HL-60 (cell line): ENCODE measurements around the gene KCNG2.

Source experiments
- DNase-seq, 2 experiments: peaks; one replicate each; pipeline ENCODE4 v3.0.0-alpha.2; 2010 to 2020; ENCODE audit warnings: low read depth in 1 of 2, low spot score in 1 of 2
- H3K27ac ChIP-seq: fragments of 250-450 bp; sonication (Bioruptor Pico); replicated peaks from 2 replicates; pipeline ENCODE4 v1.5.1; 2020; ENCODE audit warnings: mild to moderate bottlenecking, moderate library complexity
- H3K27me3 ChIP-seq: fragments of 250-450 bp; sonication (Bioruptor Pico); 2 replicates; pipeline ENCODE4 v1.5.1; 2021; ENCODE audit warnings: mild to moderate bottlenecking, moderate library complexity; ENCODE audit not compliant: insufficient read depth, poor library complexity, severe bottlenecking
- H3K4me3 ChIP-seq: replicated peaks from 2 replicates; pipeline ENCODE4 v1.5.1; 2011; ENCODE audit warnings: mild to moderate bottlenecking, control low read depth, low read length; ENCODE audit not compliant: insufficient read depth
- CTCF ChIP-seq: IDR thresholded peaks from one replicate; pipeline ENCODE4 v1.5.1; 2011; ENCODE audit warnings: low read length, control low read depth, inconsistent platforms; ENCODE audit not compliant: insufficient read depth
- GABPA ChIP-seq: IDR thresholded peaks from 2 replicates; pipeline ENCODE4 v1.6.1; 2012; ENCODE audit warnings: low read depth
- POLR2AphosphoS5 ChIP-seq: IDR thresholded peaks from 2 replicates; pipeline ENCODE4 v1.6.1; 2012; ENCODE audit warnings: low read depth
- REST ChIP-seq: IDR thresholded peaks from 2 replicates; pipeline ENCODE4 v1.6.1; 2012; ENCODE audit warnings: low read depth; ENCODE audit not compliant: insufficient replicate concordance
- SPI1 ChIP-seq: IDR thresholded peaks from 2 replicates; pipeline ENCODE4 v1.6.1; 2012; ENCODE audit warnings: low read depth, mild to moderate bottlenecking, borderline replicate concordance

The KCNG2 gene

GRCh38 chr18:79792988-79793355, 4.8 kb upstream of the KCNG2 start:
- Histone ChIP-seq H3K27ac (peak overlapping the region; percentile 96), H3K4me3 (peak overlapping the region; percentile 20), H3K27me3 (no peaks in the 10 kb centered on the region)
- no peak for TF ChIP-seq GABPA
- no peak for TF ChIP-seq REST
- TF ChIP-seq POLR2AphosphoS5, result peak; percentile 57; the same call in 1 of the 2 replicates
- peak; percentile 100 for TF ChIP-seq SPI1
- DNase-seq, result peak in 1 of 2 experiments; percentile 89

- TF ChIP-seq SPI1, result no peak
- no peak for TF ChIP-seq REST
- no peak for TF ChIP-seq GABPA
- no peak for TF ChIP-seq POLR2AphosphoS5
- TF ChIP-seq CTCF, result no peak
- H3K27ac ChIP-seq, result no peak overlapping the region
- no peak overlapping the region for H3K4me3 ChIP-seq
- no peak for DNase-seq
- H3K27me3 ChIP-seq, result peaks cover 6% of the 10 kb centered on the region
Observed at GRCh38 chr18:79794846-79795245, 2.9 kb upstream of the KCNG2 start.

GRCh38 chr18:79795446-79795845, 2.3 kb upstream of the KCNG2 start:
- no peak overlapping the region for H3K4me3 ChIP-seq
- DNase-seq, result no peak
- TF ChIP-seq REST, result no peak
- no peak for TF ChIP-seq SPI1
- TF ChIP-seq POLR2AphosphoS5, result no peak
- no peak for TF ChIP-seq CTCF
- TF ChIP-seq GABPA, result no peak
- no peak overlapping the region for H3K27ac ChIP-seq
- H3K27me3 ChIP-seq, result peaks cover 6% of the 10 kb centered on the region
